ENCODE results near the gene AGFG2.
"Not testable (repeated sequence)": the region's sequence is repeated elsewhere in the genome, so short reads cannot be mapped to it uniquely, and the experiment has no call there.

The AGFG2 gene

GRCh38 chr7:100538654-100539435, at the start of gene AGFG2:
TSS of gene AGFG2 (plus strand) at chr7:100539203. CDS start at chr7:100539347, 144 bp downstream.
- peak; percentile 100 for DNase-seq

GRCh38 chr7:100489824-100490223, 49.2 kb upstream of the AGFG2 start:
- peak; percentile 91 for DNase-seq

- DNase-seq, result no peak
Observed at GRCh38 chr7:100490483-100491191, 48.4 kb upstream of the AGFG2 start.

- no peak for DNase-seq
Observed at GRCh38 chr7:100491192-100491578, 47.8 kb upstream of the AGFG2 start.

- DNase-seq, result no peak
Observed at GRCh38 chr7:100492738-100493475, 46.1 kb upstream of the AGFG2 start.

GRCh38 chr7:100493476-100494264, 45.3 kb upstream of the AGFG2 start:
- DNase-seq, result peak; percentile 34

GRCh38 chr7:100496509-100496908, 42.5 kb upstream of the AGFG2 start:
- DNase-seq, result no peak

- DNase-seq, result not testable (repeated sequence)
Observed at GRCh38 chr7:100500743-100501142, 38.3 kb upstream of the AGFG2 start.

GRCh38 chr7:100504031-100504430, 35.0 kb upstream of the AGFG2 start:
- not testable (repeated sequence) for DNase-seq

GRCh38 chr7:100504887-100505611, 34.0 kb upstream of the AGFG2 start:
- no peak for DNase-seq

- DNase-seq, result no peak
Observed at GRCh38 chr7:100506356-100506923, 32.6 kb upstream of the AGFG2 start.

GRCh38 chr7:100509231-100509630, 29.8 kb upstream of the AGFG2 start:
- DNase-seq, result no peak

GRCh38 chr7:100510437-100511239, 28.4 kb upstream of the AGFG2 start:
- no peak for DNase-seq

- no peak for DNase-seq
Observed at GRCh38 chr7:100513212-100513810, 25.7 kb upstream of the AGFG2 start.

- peak; percentile 81 for DNase-seq
Observed at GRCh38 chr7:100515072-100515532, 23.9 kb upstream of the AGFG2 start.

GRCh38 chr7:100516135-100516812, 22.7 kb upstream of the AGFG2 start:
- peak; percentile 93 for DNase-seq

- no peak for DNase-seq
Observed at GRCh38 chr7:100517305-100517704, 21.7 kb upstream of the AGFG2 start.

GRCh38 chr7:100519580-100519979, 19.4 kb upstream of the AGFG2 start:
- DNase-seq, result no peak

- no peak for DNase-seq
Observed at GRCh38 chr7:100520138-100520537, 18.9 kb upstream of the AGFG2 start.

GRCh38 chr7:100521076-100521475, 17.9 kb upstream of the AGFG2 start:
- DNase-seq, result no peak
